MM.1S (cell line): ENCODE data around the gene UNC5A.

Experiments used
- DNase-seq: peaks from one replicate; pipeline ENCODE4 v3.0.0-alpha.2; 2015
- H2AFZ ChIP-seq: fragments of 300-600 bp; sonication (generic); 2 replicates; pipeline ENCODE4 v1.6.0; 2016; ENCODE audit warnings: antibody characterized with exemption, low read length
- H3F3A ChIP-seq: fragments of 300-600 bp; sonication (generic); 2 replicates; pipeline ENCODE4 v1.6.1; 2016; ENCODE audit warnings: mild to moderate bottlenecking, antibody characterized with exemption, low read length, moderate library complexity, mixed read lengths; ENCODE audit not compliant: insufficient read depth
- H3K27ac ChIP-seq: fragments of 300-600 bp; sonication (generic); 2 replicates; pipeline ENCODE4 v1.5.1; 2016; ENCODE audit warnings: mild to moderate bottlenecking, low read length
- H3K27me3 ChIP-seq: fragments of 300-600 bp; sonication (generic); replicated peaks from 2 replicates; pipeline ENCODE4 v1.6.0; 2016; ENCODE audit warnings: low read length; ENCODE audit not compliant: insufficient read depth
- H3K36me3 ChIP-seq: fragments of 300-600 bp; sonication (generic); replicated peaks from 2 replicates; pipeline ENCODE4 v1.6.1; 2016; ENCODE audit warnings: mild to moderate bottlenecking, low read length, mixed read lengths; ENCODE audit not compliant: insufficient read depth
- H3K4me1 ChIP-seq: fragments of 300-600 bp; sonication (generic); 2 replicates; pipeline ENCODE4 v1.6.1; 2016; ENCODE audit warnings: low read length, mixed read lengths
- H3K4me2 ChIP-seq: fragments of 300-600 bp; sonication (generic); 2 replicates; pipeline ENCODE4 v1.6.0; 2016; ENCODE audit warnings: low read depth, low read length
- H3K4me3 ChIP-seq: fragments of 300-600 bp; sonication (generic); 2 replicates; pipeline ENCODE4 v1.5.1; 2016; ENCODE audit warnings: low read length, mixed read lengths
- H3K79me2 ChIP-seq: fragments of 300-600 bp; sonication (generic); 2 replicates; pipeline ENCODE4 v1.6.1; 2016; ENCODE audit warnings: mixed run types, low read length, mixed read lengths
- H3K9ac ChIP-seq: fragments of 300-600 bp; sonication (generic); 2 replicates; pipeline ENCODE4 v1.6.1; 2016; ENCODE audit warnings: low read length, mixed read lengths
- H3K9me2 ChIP-seq: fragments of 300-600 bp; sonication (generic); replicated peaks from 2 replicates; pipeline ENCODE4 v1.6.1; 2016; ENCODE audit warnings: mild to moderate bottlenecking, low read length, mixed read lengths; ENCODE audit not compliant: insufficient read depth
- H3K9me3 ChIP-seq: fragments of 300-600 bp; sonication (generic); replicated peaks from 2 replicates; pipeline ENCODE4 v1.6.1; 2016; ENCODE audit warnings: mild to moderate bottlenecking, low read length, mixed read lengths; ENCODE audit not compliant: insufficient read depth
- H4K20me1 ChIP-seq: fragments of 300-600 bp; sonication (generic); 2 replicates; pipeline ENCODE4 v1.6.1; 2016; ENCODE audit warnings: mild to moderate bottlenecking, low read length, moderate library complexity, mixed read lengths; ENCODE audit not compliant: insufficient read depth
- EZH2 ChIP-seq: fragments of 300-600 bp; sonication (generic); optimal IDR thresholded peaks from 2 replicates; pipeline ENCODE3; 2017; ENCODE audit warnings: low read depth, mild to moderate bottlenecking, antibody characterized with exemption, low read length, mixed read lengths
- EZH2phosphoT487 ChIP-seq: fragments of 300-600 bp; sonication (generic); IDR thresholded peaks from 2 replicates; pipeline ENCODE4 v1.6.1; 2018; ENCODE audit warnings: antibody characterized with exemption, low read length
- TF ChIP-seq, protein P1 (sequence below): fragments of 300-600 bp; sonication (generic); IDR thresholded peaks from 2 replicates; pipeline ENCODE4 v1.5.1; 2016; ENCODE audit warnings: antibody characterized with exemption, low read length, mixed read lengths

Gene UNC5A

DNA sequence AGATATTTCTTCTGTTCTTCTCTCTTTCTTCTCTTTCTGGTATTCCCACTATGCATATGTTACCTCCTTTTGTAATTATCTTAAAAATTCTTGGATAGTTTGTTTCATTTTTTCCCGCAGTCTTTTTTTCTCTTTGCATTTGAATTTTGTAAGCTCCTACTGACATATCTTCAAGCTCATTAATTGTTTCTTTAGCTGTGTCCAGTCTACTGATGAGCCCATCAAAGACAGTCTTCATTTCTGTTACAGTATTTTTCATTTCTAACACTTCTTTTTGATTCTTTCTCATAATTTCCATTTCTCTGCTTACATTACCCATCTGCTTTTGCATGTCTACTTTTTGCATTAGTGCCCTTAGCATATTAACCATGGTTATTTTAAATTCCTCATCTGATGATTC is 44.7 kb upstream of the UNC5A start:
- H3K4me3 ChIP-seq = no peak overlapping the region
- H3K36me3 ChIP-seq = no peaks in the 10 kb centered on the region
- no peaks in the 10 kb centered on the region for H3K9me2 ChIP-seq
- H3K9me3 ChIP-seq = no peaks in the 10 kb centered on the region
- H4K20me1 ChIP-seq = no peaks in the 10 kb centered on the region
- no peaks in the 10 kb centered on the region for H3K79me2 ChIP-seq
- H3K4me1 ChIP-seq = no peaks in the 10 kb centered on the region
- TF ChIP-seq, protein P1, sequence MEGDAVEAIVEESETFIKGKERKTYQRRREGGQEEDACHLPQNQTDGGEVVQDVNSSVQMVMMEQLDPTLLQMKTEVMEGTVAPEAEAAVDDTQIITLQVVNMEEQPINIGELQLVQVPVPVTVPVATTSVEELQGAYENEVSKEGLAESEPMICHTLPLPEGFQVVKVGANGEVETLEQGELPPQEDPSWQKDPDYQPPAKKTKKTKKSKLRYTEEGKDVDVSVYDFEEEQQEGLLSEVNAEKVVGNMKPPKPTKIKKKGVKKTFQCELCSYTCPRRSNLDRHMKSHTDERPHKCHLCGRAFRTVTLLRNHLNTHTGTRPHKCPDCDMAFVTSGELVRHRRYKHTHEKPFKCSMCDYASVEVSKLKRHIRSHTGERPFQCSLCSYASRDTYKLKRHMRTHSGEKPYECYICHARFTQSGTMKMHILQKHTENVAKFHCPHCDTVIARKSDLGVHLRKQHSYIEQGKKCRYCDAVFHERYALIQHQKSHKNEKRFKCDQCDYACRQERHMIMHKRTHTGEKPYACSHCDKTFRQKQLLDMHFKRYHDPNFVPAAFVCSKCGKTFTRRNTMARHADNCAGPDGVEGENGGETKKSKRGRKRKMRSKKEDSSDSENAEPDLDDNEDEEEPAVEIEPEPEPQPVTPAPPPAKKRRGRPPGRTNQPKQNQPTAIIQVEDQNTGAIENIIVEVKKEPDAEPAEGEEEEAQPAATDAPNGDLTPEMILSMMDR = no peak
- TF ChIP-seq EZH2phosphoT487 (no peak), EZH2 (no peak)
- no peak for DNase-seq
- H3F3A ChIP-seq = no peaks in the 10 kb centered on the region
- no peak overlapping the region for H2AFZ ChIP-seq
- H3K27ac ChIP-seq = no peak overlapping the region
- H3K27me3 ChIP-seq = peaks cover 78% of the 10 kb centered on the region
- H3K9ac ChIP-seq = no peak overlapping the region
- no peak overlapping the region for H3K4me2 ChIP-seq

DNA sequence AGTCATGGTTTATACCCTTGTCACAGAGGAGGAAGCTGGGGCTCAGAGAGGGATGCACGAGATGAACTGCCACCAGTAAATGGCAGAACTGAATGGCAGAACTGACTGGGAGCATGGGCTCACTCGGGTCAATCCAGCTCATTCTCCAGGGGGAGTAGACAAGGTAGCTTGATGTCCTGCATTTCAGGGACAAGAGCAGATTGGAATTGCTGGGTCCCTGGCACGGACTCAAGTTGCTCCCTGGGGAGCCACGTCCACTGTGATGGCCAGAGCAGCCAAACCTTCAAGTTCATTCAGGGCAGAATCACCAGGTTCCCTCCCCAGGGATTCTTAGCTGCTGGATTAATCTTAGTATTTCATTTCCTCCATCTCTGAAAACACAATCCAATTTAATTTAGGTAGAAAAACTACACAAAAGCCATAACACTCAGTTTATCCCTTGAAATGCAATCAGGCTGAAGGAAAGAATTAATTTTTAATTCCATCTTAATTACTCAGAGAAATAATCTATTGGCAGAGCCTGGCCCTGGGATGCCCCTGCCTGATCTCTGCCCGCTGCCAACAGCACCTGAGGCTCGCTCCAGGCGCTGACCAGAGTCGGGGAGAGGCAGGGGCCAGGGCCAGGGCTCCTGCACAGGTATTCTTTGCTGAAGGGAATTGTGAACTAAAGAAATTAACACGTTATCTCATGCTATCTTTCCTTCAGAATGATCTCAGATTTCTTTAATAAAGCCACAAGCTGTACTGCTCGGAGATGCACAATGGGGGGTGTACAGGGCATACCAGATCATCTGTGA is 42.0 kb upstream of the UNC5A start:
- H3F3A ChIP-seq = no peaks in the 10 kb centered on the region
- no peaks in the 10 kb centered on the region for H4K20me1 ChIP-seq
- no peaks in the 10 kb centered on the region for H3K36me3 ChIP-seq
- peaks cover 84% of the 10 kb centered on the region for H3K27me3 ChIP-seq
- no peak overlapping the region for H3K4me3 ChIP-seq
- no peak overlapping the region for H3K4me2 ChIP-seq
- no peaks in the 10 kb centered on the region for H3K9me2 ChIP-seq
- no peaks in the 10 kb centered on the region for H3K79me2 ChIP-seq
- no peaks in the 10 kb centered on the region for H3K9me3 ChIP-seq
- no peak overlapping the region for H3K27ac ChIP-seq
- TF ChIP-seq, protein P1 = no peak
- TF ChIP-seq EZH2 = no peak
- no peaks in the 10 kb centered on the region for H3K4me1 ChIP-seq
- no peak overlapping the region for H3K9ac ChIP-seq
- H2AFZ ChIP-seq = no peak overlapping the region
- DNase-seq = no peak

DNA sequence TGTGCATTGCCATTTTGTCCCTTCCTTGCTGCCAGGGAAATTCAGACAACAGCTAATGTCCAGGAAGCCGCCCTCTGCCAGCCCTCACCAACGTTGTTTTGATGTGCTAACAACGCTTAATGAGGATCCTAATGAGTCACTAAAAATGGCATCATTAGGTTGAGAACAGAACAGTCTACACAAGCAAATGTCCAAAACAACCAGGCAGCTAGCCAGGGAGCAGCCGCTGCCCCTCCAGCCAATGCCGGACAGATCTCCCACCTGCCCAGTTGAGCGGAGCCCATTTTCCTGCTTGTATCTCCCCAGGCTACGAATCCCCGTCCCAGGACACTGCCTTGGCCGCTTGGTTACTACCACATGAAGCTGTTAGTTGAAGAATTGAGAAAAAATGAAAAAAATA is 40.4 kb upstream of the UNC5A start:
- H3K27me3 ChIP-seq = peaks cover 87% of the 10 kb centered on the region

More for the DNA sequence above, 40.4 kb upstream of the UNC5A start:
- Histone ChIP-seq H3K27ac (no peak overlapping the region), H3K4me1 (no peaks in the 10 kb centered on the region), H3F3A (no peaks in the 10 kb centered on the region), H3K9ac (no peak overlapping the region), H3K4me2 (no peak overlapping the region), H3K79me2 (no peaks in the 10 kb centered on the region), H3K9me2 (no peaks in the 10 kb centered on the region), H2AFZ (no peak overlapping the region), H3K36me3 (no peaks in the 10 kb centered on the region), H4K20me1 (no peaks in the 10 kb centered on the region), H3K4me3 (no peak overlapping the region), H3K9me3 (no peaks in the 10 kb centered on the region)
- no peak for DNase-seq
- TF ChIP-seq, protein P1 = no peak
- no peak for TF ChIP-seq EZH2phosphoT487
- TF ChIP-seq EZH2 = no peak
